MCF 10A (cell line): ENCODE results near the gene KIFC1. TPM values are rescaled to one million over a fixed set of nuclear protein-coding genes. Genes with fewer than 3 reads are reported as not detected.

Experiments used
- BruUV-seq: library from RNA; stranded (reverse); fragments of 400-500 nt; replicated peaks from 2 replicates; lab custom pipeline; 2021; lab: Mats Ljungman, UMichigan
- CTCF ChIA-PET: fragments of 300-600 bp; sonication (Branson Sonifier 250); formaldehyde crosslinking; extraction: SDS; loops from one replicate; lab custom pipeline; 2021; ENCODE audit warnings: antibody characterized with exemption, inconsistent platforms; lab: Yijun Ruan, JAX
- POLR2A ChIA-PET: fragments of 300-600, 350-650 bp; sonication (Branson Sonifier 250); formaldehyde crosslinking; extraction: SDS; loops from one replicate; lab custom pipeline; 2020; ENCODE audit warnings: antibody characterized with exemption, inconsistent platforms; lab: Yijun Ruan, JAX
- DNase-seq: peaks from one replicate; pipeline ENCODE4 v3.0.0-alpha.2; 2018; ENCODE audit not compliant: unreplicated experiment
- H3K27ac Mint-ChIP-seq: one replicate; pipeline ENCODE4 v1.8.0; 2022; ENCODE audit warnings: mild to moderate bottlenecking, low read depth, mixed read lengths; ENCODE audit not compliant: unreplicated experiment
- H3K27me3 Mint-ChIP-seq: one replicate; pipeline ENCODE4 v1.8.0; 2022; ENCODE audit warnings: mixed read lengths; ENCODE audit not compliant: insufficient read depth, unreplicated experiment
- H3K36me3 Mint-ChIP-seq: one replicate; pipeline ENCODE4 v1.8.0; 2022; ENCODE audit warnings: mild to moderate bottlenecking, moderate library complexity, mixed read lengths; ENCODE audit not compliant: insufficient read depth, unreplicated experiment
- H3K4me1 Mint-ChIP-seq: one replicate; pipeline ENCODE4 v1.8.0; 2022; ENCODE audit warnings: mixed read lengths; ENCODE audit not compliant: insufficient read depth, unreplicated experiment
- H3K4me3 Mint-ChIP-seq: one replicate; pipeline ENCODE4 v1.8.0; 2022; ENCODE audit warnings: mild to moderate bottlenecking, moderate library complexity, mixed read lengths; ENCODE audit not compliant: unreplicated experiment
- H3K9me3 Mint-ChIP-seq: one replicate; pipeline ENCODE4 v1.8.0; 2022; ENCODE audit warnings: mixed read lengths; ENCODE audit not compliant: unreplicated experiment
- CTCF ChIP-seq: fragments of 200-600 bp; IDR thresholded peaks from one replicate; pipeline ENCODE4 v1.8.0; 2022; ENCODE audit warnings: antibody characterized with exemption, mild to moderate bottlenecking; ENCODE audit not compliant: unreplicated experiment
- intact Hi-C: fragments of 100-400 bp; cut with micrococcal nuclease; formaldehyde crosslinking; loops from 2 replicates; pipeline ENCODE4 v1.14.1; 2022
- total RNA-seq: library from RNA; stranded (reverse); gene quantifications from 2 replicates; pipeline ENCODE4 v1.2.3, GENCODE V29; 2022

KIFC1 gene
- total RNA-seq, 1 experiment from 2014 or later, result 27.1 TPM

- intact Hi-C loops, result no loop called here
- peaks cover 49% of the 10 kb centered on the region for H3K4me1 Mint-ChIP-seq
- H3K36me3 Mint-ChIP-seq, result no peaks in the 10 kb centered on the region
- POLR2A ChIA-PET, result interaction anchor here (0.6 to 3.1 kb wide), 4 partner anchors 12 to 186 kb away, joined by 3 to 16 read pairs (median 6); partner anchors contain the start of genes CUTA, SYNGAP1 and ZBTB9
- no peak for TF ChIP-seq CTCF
- H3K27me3 Mint-ChIP-seq, result no peaks in the 10 kb centered on the region
- CTCF ChIA-PET, result interaction anchor here (0.7 kb wide), 1 partner anchor 149 kb away, joined by 3 read pairs; no protein-coding TSS in a partner anchor
- BruUV-seq, result no TSS peak
- H3K9me3 Mint-ChIP-seq, result no peaks in the 10 kb centered on the region
- no peak overlapping the region for H3K4me3 Mint-ChIP-seq
- no peak for DNase-seq
- no peak overlapping the region for H3K27ac Mint-ChIP-seq
These were observed 38.7 kb downstream of the KIFC1 start for GRCh38 chr6:33430334-33430733.

DNA sequence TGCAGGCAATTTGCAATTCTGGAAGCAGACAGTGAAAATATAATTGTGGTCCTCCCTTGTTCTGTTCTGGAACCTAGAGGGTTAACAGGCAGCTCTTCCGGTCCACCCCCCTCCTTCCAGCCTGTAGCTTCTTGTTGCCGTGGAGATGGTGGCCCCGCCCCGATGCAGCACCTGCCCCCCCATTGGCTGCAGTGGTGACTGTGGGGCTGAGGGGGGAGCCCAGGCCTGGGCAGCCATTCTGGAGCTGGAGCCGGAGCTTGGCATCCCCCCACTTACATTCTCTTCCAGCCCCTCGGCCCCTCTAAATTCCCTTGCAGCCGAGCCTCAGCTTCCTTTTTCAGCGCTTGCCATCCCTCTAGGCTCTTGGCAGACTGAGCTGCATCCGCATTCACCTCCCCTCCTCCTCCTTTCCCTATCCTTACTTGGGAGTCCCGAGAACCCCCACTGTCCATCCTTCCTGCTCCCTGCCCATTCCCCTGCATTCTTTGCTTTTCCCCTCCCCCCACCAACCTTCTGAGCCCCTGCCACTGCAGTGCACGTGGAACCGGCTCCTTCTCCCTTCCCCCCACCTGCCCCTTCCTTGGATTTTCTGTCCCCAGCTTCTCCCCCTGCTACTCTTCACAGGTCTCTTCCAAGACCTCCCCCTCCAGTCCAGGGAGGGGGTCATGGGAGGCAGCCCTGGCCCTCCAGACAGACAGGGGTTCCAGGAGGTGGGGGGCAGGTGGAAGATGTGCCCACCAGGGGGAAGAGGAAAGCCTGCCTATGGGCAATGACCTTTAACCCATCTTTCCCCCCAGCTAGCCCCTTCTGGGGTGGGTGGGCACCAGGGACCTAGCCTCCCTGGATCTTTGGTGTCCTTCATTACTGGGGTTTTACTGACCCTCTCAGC, 39.6 kb downstream of the KIFC1 start:
- DNase-seq, result no peak

DNA sequence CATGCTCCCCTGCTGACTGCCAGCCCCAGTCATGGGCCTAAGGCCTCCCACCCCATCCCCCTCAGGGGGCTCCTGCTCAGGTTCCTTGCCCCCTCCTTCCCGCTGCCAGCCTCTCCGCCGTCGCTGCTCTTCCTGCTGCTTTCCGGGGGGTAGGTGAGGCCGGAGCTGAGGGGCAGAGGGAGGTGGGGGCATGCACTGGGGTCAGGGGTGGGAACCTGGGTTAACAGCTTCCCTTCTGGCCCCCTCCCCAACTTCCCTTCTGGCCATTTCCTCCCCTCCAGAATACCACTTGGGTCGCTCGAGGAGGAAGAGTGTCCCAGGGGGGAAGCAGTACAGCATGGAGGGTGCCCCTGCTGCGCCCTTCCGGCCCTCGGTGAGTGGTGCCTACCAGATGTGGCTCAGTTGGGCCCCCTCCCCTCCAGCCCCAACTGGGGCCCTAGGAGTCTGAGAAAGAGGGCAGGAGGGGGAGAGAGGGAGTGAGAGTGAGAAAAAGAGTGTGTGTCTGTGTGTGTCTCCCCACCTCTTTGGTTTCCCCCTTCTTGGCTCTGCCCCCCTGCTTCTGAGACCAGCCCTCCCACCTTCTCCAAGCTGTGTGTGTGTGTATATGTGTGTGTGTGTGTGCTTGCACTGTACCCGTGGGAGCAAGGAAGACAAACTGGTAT, 40.4 kb downstream of the KIFC1 start:
- H3K27ac Mint-ChIP-seq, result no peak overlapping the region
- H3K4me1 Mint-ChIP-seq, result peaks cover 38% of the 10 kb centered on the region
- CTCF ChIA-PET, result interaction anchor here (0.6 kb wide), 1 partner anchor 59 kb away, joined by 3 read pairs; no protein-coding TSS in a partner anchor

More for the DNA sequence above, 39.6 kb downstream of the KIFC1 start:
- Mint-ChIP-seq H3K9me3 (no peaks in the 10 kb centered on the region), H3K27ac (no peak overlapping the region), H3K27me3 (no peaks in the 10 kb centered on the region), H3K4me3 (no peak overlapping the region), H3K36me3 (peaks cover 6% of the 10 kb centered on the region), H3K4me1 (peaks cover 46% of the 10 kb centered on the region)
- intact Hi-C loops, result no loop called here
- no peak for TF ChIP-seq CTCF
- BruUV-seq, result no TSS peak
- CTCF ChIA-PET, result no interaction called here
- POLR2A ChIA-PET, result interaction anchor here (0.6 to 3.1 kb wide), 4 partner anchors 13 to 142 kb away, joined by 3 to 16 read pairs (median 6); partner anchors contain the start of genes CUTA, SYNGAP1, WDR46 and ZBTB9

More for the DNA sequence above, 40.4 kb downstream of the KIFC1 start:
- intact Hi-C loops, result no loop called here
- no peak for DNase-seq
- peaks cover 10% of the 10 kb centered on the region for H3K36me3 Mint-ChIP-seq
- POLR2A ChIA-PET, result no interaction called here
- no TSS peak for BruUV-seq
- H3K27me3 Mint-ChIP-seq, result no peaks in the 10 kb centered on the region
- no peak overlapping the region for H3K4me3 Mint-ChIP-seq
- no peaks in the 10 kb centered on the region for H3K9me3 Mint-ChIP-seq
- TF ChIP-seq CTCF, result no peak
